ENCODE measurements around the gene ADRA1B.

DNA sequence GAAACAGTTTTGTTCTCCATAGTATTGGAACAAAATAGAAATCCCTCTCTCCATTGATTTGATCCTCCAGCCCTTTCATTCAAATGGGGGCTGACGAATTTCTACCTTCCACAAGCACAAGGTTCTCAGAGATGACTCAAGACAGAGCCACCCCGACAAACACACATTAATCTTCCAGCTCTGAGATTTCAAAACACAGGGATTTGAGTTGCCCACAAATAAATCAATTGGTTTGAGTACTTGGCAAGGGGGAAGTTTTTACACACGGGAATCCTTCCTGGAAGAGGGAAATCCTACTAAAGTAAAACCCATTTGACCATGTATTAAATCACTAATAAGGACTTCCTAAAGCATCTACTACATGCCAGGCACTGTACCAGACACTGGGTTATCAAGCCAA lies 5.4 kb downstream of the ADRA1B start:
- TF ChIP-seq REST (IDR thresholded peaks at IDR 0.05; ENCODE audit: low read depth) (no peak), MAX (IDR thresholded peaks at IDR 0.05) (no peak), YY1 (IDR thresholded peaks at IDR 0.05; ENCODE audit: low read depth) (no peak), TCF12 (IDR thresholded peaks at IDR 0.05; ENCODE audit: low read depth) (no peak), TAF1 (IDR thresholded peaks at IDR 0.05; ENCODE audit: low read depth) (no peak)
